Motor neuron (in vitro differentiated cells): ENCODE data around the gene C11orf42. TPM values are rescaled to one million over a fixed set of nuclear protein-coding genes. Genes with fewer than 3 reads are reported as not detected.
A peak's percentile ranks its signal among the peaks of the same experiment; 100 is the strongest.

ENCODE experiments used
- ATAC-seq, 8 experiments: fragments of 200-7000 bp; cut with Tn5 transposase; replicated peaks in 6 of 8; 2 replicates each; pipeline ENCODE4 v1.8.0; 2021; ENCODE audit warnings: mild to moderate bottlenecking in 8 of 8, moderate library complexity in 8 of 8
- H3K27ac ChIP-seq, 2 donors: fragments of 250-450 bp; sonication (Bioruptor Pico); 2 replicates each; pipeline ENCODE4 v1.9.0; 2021; ENCODE audit warnings: antibody characterized with exemption in 2 of 2, mild to moderate bottlenecking in 2 of 2, moderate library complexity in 1 of 2
- H3K4me1 ChIP-seq, 2 donors: fragments of 250-450 bp; sonication (Bioruptor Pico); replicated peaks in 1 of 2; 2 replicates each; pipeline ENCODE4 v1.6.1; 2021; ENCODE audit warnings: antibody characterized with exemption in 2 of 2, mild to moderate bottlenecking in 2 of 2, moderate library complexity in 1 of 2
- H3K4me3 ChIP-seq, 5 donors: fragments of 250-450 bp; sonication (Bioruptor Pico); 2 replicates each; pipeline ENCODE4 v1.9.0; 2021; ENCODE audit warnings: antibody characterized with exemption in 5 of 5, mild to moderate bottlenecking in 5 of 5, moderate library complexity in 4 of 5
- WGBS, 10 experiments: fragments of 450-650 bp; shearing (Covaris generic); methylation state at CpG; one replicate each; pipeline ENCODE4 v1.0.0; 2022; 5-methylcytosine and 5-hydroxymethylcytosine counted together
- in situ Hi-C, 9 experiments: fragments of 400-800 bp; cut with MboI; loops; one replicate each; pipeline ENCODE4 v1.15.0; 2021; ENCODE audit warnings: low sequenced_read_pairs in 9 of 9, low pct_unique_long_range_greater_than_20kb in 2 of 9; ENCODE audit not compliant: unreplicated experiment in 9 of 9
- total RNA-seq, 8 experiments: library from RNA; unstranded; fragments of 300-600 nt; gene quantifications; 2 replicates each; pipeline versions ENCODE4 v1.2.3 to v1.2.4, GENCODE V29; 2022

Gene C11orf42
- total RNA-seq, 8 experiments from 2014 or later, result 0.50 to 1.3 (median 0.81) TPM; not detected in 1

GRCh38 chr11:6228520-6228919 is 23.2 kb downstream of the C11orf42 start:
- Histone ChIP-seq H3K4me3 (no peak overlapping the region), H3K4me1 (peaks cover 6 to 7% of the 10 kb centered on the region in 2 donors), H3K27ac (no peak overlapping the region)
- ATAC-seq, result no peak
- WGBS, 10 experiments, result 50 to 100% (median 79%) methylated on average over 1 to 3 of the region's 3 CpGs
- in situ Hi-C loops, result loop anchor here in 1 of 9 experiments (25.0 kb wide), 1 partner anchor 134 kb away; no protein-coding TSS in a partner anchor

GRCh38 chr11:6229911-6230310 is 24.6 kb downstream of the C11orf42 start:
- Histone ChIP-seq H3K4me3 (no peak overlapping the region), H3K4me1 (peaks cover 9 to 10% of the 10 kb centered on the region in 2 donors), H3K27ac (no peak overlapping the region)
- no peak for ATAC-seq
- in situ Hi-C loops, result loop anchor here in 1 of 9 experiments (25.0 kb wide), 1 partner anchor 132 kb away; no protein-coding TSS in a partner anchor
- 55 to 100% (median 94%) methylated on average over 1 to 2 of the region's 2 CpGs; no CpG with 5 or more reads in 3 of the 10 experiments for WGBS, 10 experiments

GRCh38 chr11:6232899-6233298 is 27.5 kb downstream of the C11orf42 start:
- H3K4me1 ChIP-seq, result peaks cover 9 to 14% of the 10 kb centered on the region in 2 donors
- H3K27ac ChIP-seq, result no peak overlapping the region
- no peak for ATAC-seq
- peak overlapping the region in 1 of 5 donors; percentile 74 for H3K4me3 ChIP-seq
- in situ Hi-C loops, result loop anchor here in 1 of 9 experiments (25.0 kb wide), 1 partner anchor 129 kb away; no protein-coding TSS in a partner anchor

GRCh38 chr11:6233984-6234386 is 28.6 kb downstream of the C11orf42 start:
- H3K27ac ChIP-seq, result peak overlapping the region; percentile 62 to 83
- H3K4me3 ChIP-seq, result peak overlapping the region; percentile 62 to 80 (median 74)
- peaks cover 9 to 14% of the 10 kb centered on the region in 2 donors for H3K4me1 ChIP-seq
- in situ Hi-C loops, result loop anchor here in 1 of 9 experiments (25.0 kb wide), 1 partner anchor 128 kb away; no protein-coding TSS in a partner anchor
- WGBS, 10 experiments, result 0 to 6% (median 1%) methylated on average over 3 to 9 of the region's 10 CpGs; no CpG with 5 or more reads in 2 of the 10 experiments
- ATAC-seq, result peak in 7 of 8 experiments; percentile 1 to 6 (median 2)

- Histone ChIP-seq H3K4me1 (peaks cover 9 to 14% of the 10 kb centered on the region in 2 donors), H3K27ac (peak within 1 kb of the TSS; percentile 62 to 83), H3K4me3 (peak within 1 kb of the TSS; percentile 62 to 80 (median 74))
- ATAC-seq, result peak; percentile 89 to 94 (median 93)
- WGBS, 10 experiments, result 0% methylated on average over 1 to 11 of the region's 62 CpGs; no CpG with 5 or more reads in 2 of the 10 experiments
- in situ Hi-C loops, result loop anchor here in 1 of 9 experiments (25.0 kb wide), 1 partner anchor 128 kb away; no protein-coding TSS in a partner anchor
These were observed 29.2 kb downstream of the C11orf42 start, which contains the start of gene FHIP1B for GRCh38 chr11:6234387-6235107. Gene FHIP1B (minus strand): TSS chr11:6234636. CDS start chr11:6224516, 10,120 bp downstream.

- 67 to 93% (median 85%) methylated on average over 1 to 4 of the region's 4 CpGs for WGBS, 10 experiments
- H3K4me1 ChIP-seq, result peaks cover 9 to 14% of the 10 kb centered on the region in 2 donors
- in situ Hi-C loops, result loop anchor here in 1 of 9 experiments (25.0 kb wide), 1 partner anchor 125 kb away; no protein-coding TSS in a partner anchor
- no peak overlapping the region for H3K4me3 ChIP-seq
- no peak overlapping the region for H3K27ac ChIP-seq
- no peak for ATAC-seq
These were observed 31.9 kb downstream of the C11orf42 start for GRCh38 chr11:6237266-6237665.

GRCh38 chr11:6237761-6238302 is 32.5 kb downstream of the C11orf42 start:
- Histone ChIP-seq H3K27ac (no peak overlapping the region), H3K4me3 (no peak overlapping the region), H3K4me1 (peaks cover 9 to 14% of the 10 kb centered on the region in 2 donors)
- WGBS, 10 experiments, result 33 to 90% (median 67%) methylated on average over 1 to 4 of the region's 5 CpGs; no CpG with 5 or more reads in 2 of the 10 experiments
- ATAC-seq, result no peak
- in situ Hi-C loops, result loop anchor here in 1 of 9 experiments (25.0 kb wide), 1 partner anchor 124 kb away; no protein-coding TSS in a partner anchor

- Histone ChIP-seq H3K27ac (no peak within 1 kb of the TSS), H3K4me1 (peaks cover 0 to 4% of the 10 kb centered on the region in 2 donors), H3K4me3 (no peak within 1 kb of the TSS)
- WGBS, 10 experiments, result 33 to 67% methylated on average over 1 of the region's 1 CpG; no CpG with 5 or more reads in 8 of the 10 experiments
- in situ Hi-C loops, result loop anchor here in 1 of 9 experiments (25.0 kb wide), 1 partner anchor 123 kb away; no protein-coding TSS in a partner anchor
- no peak for ATAC-seq
These were observed 33.5 kb downstream of the C11orf42 start, which contains the start of gene CNGA4 for GRCh38 chr11:6238902-6239301. Gene CNGA4 (plus strand): TSS chr11:6239089. CDS start chr11:6239207, 118 bp downstream.

GRCh38 chr11:6240139-6240538 is 34.8 kb downstream of the C11orf42 start:
- Histone ChIP-seq H3K4me1 (peaks cover 0 to 4% of the 10 kb centered on the region in 2 donors), H3K27ac (no peak overlapping the region), H3K4me3 (no peak overlapping the region)
- no peak for ATAC-seq
- WGBS, 10 experiments, result 60 to 98% (median 95%) methylated on average over 3 to 20 of the region's 28 CpGs; no CpG with 5 or more reads in 3 of the 10 experiments
- in situ Hi-C loops, result loop anchor here in 1 of 9 experiments (25.0 kb wide), 1 partner anchor 122 kb away; no protein-coding TSS in a partner anchor

- 0% methylated on average over 1 of the region's 1 CpG; no CpG with 5 or more reads in 9 of the 10 experiments for WGBS, 10 experiments
- no peak overlapping the region for H3K27ac ChIP-seq
- in situ Hi-C loops, result loop anchor here in 1 of 9 experiments (25.0 kb wide), 1 partner anchor 122 kb away; no protein-coding TSS in a partner anchor
- ATAC-seq, result no peak
- no peaks in the 10 kb centered on the region for H3K4me1 ChIP-seq
- H3K4me3 ChIP-seq, result no peak overlapping the region
These were observed 35.4 kb downstream of the C11orf42 start for GRCh38 chr11:6240781-6241180.

- no peak for ATAC-seq
- Histone ChIP-seq H3K27ac (no peak overlapping the region), H3K4me3 (no peak overlapping the region), H3K4me1 (no peaks in the 10 kb centered on the region)
- in situ Hi-C loops, result loop anchor here in 1 of 9 experiments (25.0 kb wide), 1 partner anchor 121 kb away; no protein-coding TSS in a partner anchor
- WGBS, 10 experiments, result 40 to 100% (median 75%) methylated on average over 1 to 4 of the region's 7 CpGs; no CpG with 5 or more reads in 4 of the 10 experiments
These were observed 36.0 kb downstream of the C11orf42 start for GRCh38 chr11:6241316-6241715.

GRCh38 chr11:6245536-6245935 is 40.2 kb downstream of the C11orf42 start:
- no peak for ATAC-seq
- WGBS, 10 experiments, result 80 to 100% (median 86%) methylated on average over 1 to 2 of the region's 2 CpGs; no CpG with 5 or more reads in 5 of the 10 experiments
- in situ Hi-C loops, result loop anchor here in 1 of 9 experiments (25.0 kb wide), 1 partner anchor 117 kb away; no protein-coding TSS in a partner anchor
- Histone ChIP-seq H3K4me1 (no peaks in the 10 kb centered on the region), H3K27ac (no peak overlapping the region), H3K4me3 (no peak overlapping the region)
